OCI-LY3 (cell line): Measurements from ENCODE around the gene MAPT.
A peak's percentile ranks its signal among the peaks of the same experiment; 100 is the strongest.

Experiments used
- H2AFZ ChIP-seq: fragments of 200-600, 300-600 bp; shearing (Covaris generic); 2 replicates; pipeline ENCODE4 v1.6.0; 2014; ENCODE audit warnings: antibody characterized with exemption, low read depth, low read length
- H3K27ac ChIP-seq: fragments of 200-600, 300-600 bp; sonication (generic); 2 replicates; pipeline ENCODE4 v1.5.1; 2014; ENCODE audit warnings: mild to moderate bottlenecking, low read length, moderate library complexity, mixed read lengths
- H3K27me3 ChIP-seq: fragments of 200-600, 300-600 bp; sonication (generic); 2 replicates; pipeline ENCODE4 v1.6.1; 2014; ENCODE audit warnings: low read depth, low read length, mixed read lengths
- H3K36me3 ChIP-seq: fragments of 200-600, 300-600 bp; sonication (generic); replicated peaks from 2 replicates; pipeline ENCODE3; 2014; ENCODE audit warnings: low read depth, low read length, mixed read lengths
- H3K4me1 ChIP-seq: fragments of 300-600, 200-600 bp; sonication (generic); 2 replicates; pipeline ENCODE4 v1.6.1; 2014; ENCODE audit warnings: low read length, mixed read lengths
- H3K4me2 ChIP-seq: fragments of 200-600, 300-600 bp; sonication (generic); 2 replicates; pipeline ENCODE4 v1.6.1; 2014; ENCODE audit warnings: low read length, mixed read lengths
- H3K4me3 ChIP-seq: fragments of 300-600, 200-600 bp; sonication (generic); 2 replicates; pipeline ENCODE4 v1.5.1; 2014; ENCODE audit warnings: antibody characterized with exemption, mild to moderate bottlenecking, low read length, moderate library complexity
- H3K79me2 ChIP-seq: fragments of 300-600, 200-600 bp; shearing (Covaris generic); 2 replicates; pipeline ENCODE4 v1.6.1; 2014; ENCODE audit warnings: mild to moderate bottlenecking, low read length, mixed read lengths
- H3K9ac ChIP-seq: fragments of 300-600, 200-600 bp; shearing (Covaris generic); 2 replicates; pipeline ENCODE4 v1.6.0; 2014; ENCODE audit warnings: mild to moderate bottlenecking, low read length, moderate library complexity
- H3K9me3 ChIP-seq: fragments of 200-600, 300-600 bp; shearing (Covaris generic); 2 replicates; pipeline ENCODE4 v1.6.1; 2014; ENCODE audit warnings: low read length, mixed read lengths; ENCODE audit not compliant: insufficient read depth
- H4K20me1 ChIP-seq: fragments of 200-600, 300-600 bp; sonication (generic); 2 replicates; pipeline ENCODE4 v1.6.1; 2016; ENCODE audit warnings: low read length, mixed read lengths; ENCODE audit not compliant: insufficient read depth
- CTCF ChIP-seq: fragments of 200-600, 300-600 bp; sonication (generic); IDR thresholded peaks from 2 replicates; pipeline ENCODE4 v1.5.1; 2014; ENCODE audit warnings: antibody characterized with exemption, low read length, low read depth
- EZH2phosphoT487 ChIP-seq: fragments of 200-600 bp; shearing (Covaris generic); IDR thresholded peaks from 2 replicates; pipeline ENCODE4 v1.6.1; 2018; ENCODE audit warnings: antibody characterized with exemption, mixed run types, low read depth

Gene MAPT

GRCh38 chr17:46057366-46057765 is 163.0 kb downstream of the MAPT start:
- Histone ChIP-seq H3K9ac (no peak overlapping the region), H3K36me3 (peaks cover 6% of the 10 kb centered on the region), H3K9me3 (no peaks in the 10 kb centered on the region), H2AFZ (no peak overlapping the region), H3K27ac (no peak overlapping the region), H3K4me3 (no peak overlapping the region), H4K20me1 (peaks cover 3% of the 10 kb centered on the region; the same call in 1 of the 2 replicates), H3K79me2 (peaks cover 6% of the 10 kb centered on the region; the same call in 1 of the 2 replicates), H3K4me1 (no peaks in the 10 kb centered on the region), H3K27me3 (no peaks in the 10 kb centered on the region), H3K4me2 (no peak overlapping the region)
- TF ChIP-seq CTCF (no peak), EZH2phosphoT487 (no peak)

- H3K27me3 ChIP-seq: no peaks in the 10 kb centered on the region
- TF ChIP-seq EZH2phosphoT487: no peak
- no peak overlapping the region for H3K9ac ChIP-seq
- H3K27ac ChIP-seq: no peak overlapping the region
- H3K4me3 ChIP-seq: no peak overlapping the region
- H3K36me3 ChIP-seq: peaks cover 6% of the 10 kb centered on the region
- no peak overlapping the region for H3K4me2 ChIP-seq
- H2AFZ ChIP-seq: no peak overlapping the region
- H3K79me2 ChIP-seq: no peaks in the 10 kb centered on the region; the same call in 1 of the 2 replicates
- no peaks in the 10 kb centered on the region for H3K4me1 ChIP-seq
- H4K20me1 ChIP-seq: no peaks in the 10 kb centered on the region
- H3K9me3 ChIP-seq: no peaks in the 10 kb centered on the region
Measured at GRCh38 chr17:46059486-46059885, 165.1 kb downstream of the MAPT start.

- Histone ChIP-seq H3K36me3 (peaks cover 10% of the 10 kb centered on the region), H3K4me3 (no peak overlapping the region)
- TF ChIP-seq CTCF (no peak), EZH2phosphoT487 (no peak)
Measured at GRCh38 chr17:46060461-46060860, 166.1 kb downstream of the MAPT start.

GRCh38 chr17:46061435-46061834 is 167.1 kb downstream of the MAPT start:
- Histone ChIP-seq H3K36me3 (peaks cover 19% of the 10 kb centered on the region), H3K79me2 (no peaks in the 10 kb centered on the region), H3K4me3 (no peak overlapping the region), H2AFZ (no peak overlapping the region), H3K4me1 (no peaks in the 10 kb centered on the region), H3K9me3 (no peaks in the 10 kb centered on the region), H3K4me2 (no peak overlapping the region), H3K27me3 (no peaks in the 10 kb centered on the region), H3K27ac (no peak overlapping the region), H4K20me1 (peaks cover 4% of the 10 kb centered on the region; the same call in 1 of the 2 replicates), H3K9ac (no peak overlapping the region)
- TF ChIP-seq EZH2phosphoT487 (no peak), CTCF (0 out of 2 replicates have a peak, but pooled peaks have one; percentile 13)

More at GRCh38 chr17:46060461-46060860, 166.1 kb downstream of the MAPT start:
- no peak overlapping the region for H3K4me2 ChIP-seq
- no peaks in the 10 kb centered on the region for H3K9me3 ChIP-seq
- no peak overlapping the region for H3K9ac ChIP-seq
- no peak overlapping the region for H2AFZ ChIP-seq
- no peaks in the 10 kb centered on the region for H3K27me3 ChIP-seq
- no peaks in the 10 kb centered on the region for H3K4me1 ChIP-seq
- H3K79me2 ChIP-seq: no peaks in the 10 kb centered on the region
- no peak overlapping the region for H3K27ac ChIP-seq
- H4K20me1 ChIP-seq: no peaks in the 10 kb centered on the region; the same call in 1 of the 2 replicates
